ENCODE measurements around the gene LMX1B. TPM values are rescaled to one million over a fixed set of nuclear protein-coding genes. Genes with fewer than 3 reads are reported as not detected.

The LMX1B gene
- total RNA-seq, 6 donors from 2014 or later: 0.14 to 0.40 TPM; not detected in 4

DNA sequence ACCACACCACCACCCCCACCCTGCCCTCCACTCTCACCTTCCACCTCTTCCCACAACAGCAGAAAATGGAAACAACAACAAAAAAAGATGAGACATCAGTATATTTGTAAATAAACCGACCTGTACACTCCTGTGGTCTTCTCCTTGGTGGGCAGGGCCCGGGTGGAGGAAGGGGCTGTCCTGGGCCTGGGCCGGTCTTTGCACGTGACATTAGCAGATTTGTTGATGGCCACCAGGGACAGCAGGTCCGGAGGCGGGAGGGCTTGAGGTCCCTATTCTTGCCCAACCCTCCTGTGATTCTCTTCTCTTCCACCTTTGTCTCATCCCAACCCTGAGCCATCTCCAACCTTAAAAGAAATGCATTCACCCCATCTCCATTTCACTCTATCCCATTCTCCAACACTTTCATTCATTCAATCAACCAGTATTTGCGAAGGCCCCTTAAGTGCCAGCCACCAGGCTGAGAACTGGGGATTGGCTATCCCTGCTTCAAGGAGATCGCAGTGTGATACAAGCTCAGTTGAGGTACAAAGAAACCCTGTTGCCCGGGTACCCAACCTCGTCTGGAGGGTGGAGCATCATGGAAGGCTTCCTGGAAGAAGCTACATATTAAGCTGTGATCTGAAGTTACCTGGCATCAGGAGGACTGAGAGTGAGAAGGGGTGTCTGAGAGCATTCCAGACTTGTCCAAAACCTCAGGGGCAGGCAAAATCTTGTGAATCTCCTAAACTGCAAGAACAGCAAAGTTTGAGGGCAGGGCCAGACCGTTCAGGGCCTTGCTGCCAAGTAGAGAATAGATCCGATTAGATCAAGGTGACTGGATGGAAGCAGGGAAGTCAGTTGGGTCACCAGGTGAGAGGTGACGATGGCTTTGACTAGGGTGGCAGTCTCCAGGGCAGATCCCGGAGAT is 87.4 kb downstream of the LMX1B start:
- Histone ChIP-seq H3K27me3 (peaks cover 0 to 15% (median 6%) of the 10 kb centered on the region in 4 donors), H3K36me3 (no peaks in the 10 kb centered on the region), H3K9me3 (no peaks in the 10 kb centered on the region), H3K27ac (no peak overlapping the region), H3K4me1 (peaks cover 7 to 15% (median 12%) of the 10 kb centered on the region in 4 donors), H3K4me3 (no peak overlapping the region)
- ATAC-seq (ENCODE audit: low FRiP score in 2 of 2): no peak
- 68 to 69% methylated on average over 13 to 14 of the region's 14 CpGs for WGBS, 2 donors
- TF ChIP-seq EP300 (IDR thresholded peaks at IDR 0.05) (no peak), CTCF (IDR thresholded peaks at IDR 0.05) (no peak), POLR2A (IDR thresholded peaks at IDR 0.05) (no peak), POLR2AphosphoS5 (IDR thresholded peaks at IDR 0.05) (no peak)
- DNase-seq: peak in 1 of 2 donors; percentile 18

GRCh38 chr9:126701813-126702140 is 88.0 kb downstream of the LMX1B start:
- Histone ChIP-seq H3K36me3 (no peaks in the 10 kb centered on the region), H3K9me3 (no peaks in the 10 kb centered on the region), H3K27me3 (peaks cover 0 to 15% (median 7%) of the 10 kb centered on the region in 4 donors), H3K4me3 (no peak overlapping the region), H3K4me1 (peaks cover 7 to 15% (median 12%) of the 10 kb centered on the region in 4 donors), H3K27ac (no peak overlapping the region)
- ATAC-seq (ENCODE audit: low FRiP score in 2 of 2): no peak
- 82 to 85% methylated on average over 9 of the region's 9 CpGs for WGBS, 2 donors
- DNase-seq: peak in 1 of 2 donors; percentile 15
- TF ChIP-seq POLR2A (IDR thresholded peaks at IDR 0.05) (no peak), POLR2AphosphoS5 (IDR thresholded peaks at IDR 0.05) (no peak), CTCF (IDR thresholded peaks at IDR 0.05) (no peak), EP300 (IDR thresholded peaks at IDR 0.05) (no peak)

- Histone ChIP-seq H3K9me3 (no peaks in the 10 kb centered on the region), H3K36me3 (no peaks in the 10 kb centered on the region), H3K4me3 (no peak overlapping the region), H3K27me3 (peaks cover 0 to 15% (median 7%) of the 10 kb centered on the region in 4 donors), H3K27ac (no peak overlapping the region), H3K4me1 (peaks cover 7 to 15% (median 12%) of the 10 kb centered on the region in 4 donors)
- ATAC-seq (ENCODE audit: low FRiP score in 2 of 2) (no peak), DNase-seq (peak; percentile 18 to 88)
- no peak for TF ChIP-seq POLR2AphosphoS5 (IDR thresholded peaks at IDR 0.05)
- TF ChIP-seq CTCF (IDR thresholded peaks at IDR 0.05): peak; percentile 26 to 49 (median 41)
- 38 to 48% methylated on average over 23 to 28 of the region's 30 CpGs for WGBS, 2 donors
These were observed 88.6 kb downstream of the LMX1B start for GRCh38 chr9:126702151-126703001.

DNA sequence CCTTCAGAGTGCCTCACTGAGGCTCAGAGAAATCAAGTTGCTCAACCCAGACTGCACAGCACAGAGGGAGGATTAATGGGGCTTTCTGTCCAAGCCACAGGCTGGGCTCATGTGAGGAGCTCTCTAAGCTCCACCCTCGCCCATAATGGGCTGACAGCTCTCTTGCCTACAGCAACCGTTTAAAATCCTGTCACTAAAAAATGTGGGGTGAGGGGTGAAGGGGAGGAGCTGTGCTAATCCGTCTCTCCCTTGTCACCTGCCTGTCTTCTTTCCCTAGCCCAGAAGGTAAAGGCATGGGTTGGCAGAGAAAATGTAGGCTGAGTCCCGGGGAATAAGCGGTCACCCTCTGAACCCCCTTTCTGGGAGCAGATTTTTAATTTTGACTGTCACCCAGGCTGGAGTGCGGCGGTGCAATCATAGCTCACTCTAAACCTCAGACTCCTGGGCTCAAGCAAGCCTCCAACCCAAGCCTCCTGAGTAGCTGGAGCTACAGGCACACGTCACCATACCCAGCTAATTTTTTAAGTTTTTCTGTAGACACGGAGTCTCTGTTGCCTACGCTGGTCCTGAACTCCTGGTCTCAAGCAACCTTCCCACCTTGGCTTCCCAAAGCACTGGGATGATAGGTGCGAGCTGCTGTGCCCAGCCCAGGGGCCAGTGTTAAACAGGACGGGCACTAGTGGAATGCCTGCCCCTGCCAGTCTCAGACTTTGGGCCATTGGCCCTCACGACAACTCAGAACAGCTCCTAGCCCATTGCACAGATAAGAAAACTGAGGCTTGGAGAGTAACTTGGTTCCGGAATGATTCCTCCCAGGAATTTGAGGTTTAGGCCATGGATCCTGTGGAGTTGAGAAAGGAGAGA is 89.5 kb downstream of the LMX1B start:
- 63 to 64% methylated on average over 14 of the region's 14 CpGs for WGBS, 2 donors
- peaks cover 0 to 15% (median 7%) of the 10 kb centered on the region in 4 donors for H3K27me3 ChIP-seq
- no peak for DNase-seq

More for the DNA sequence above, 89.5 kb downstream of the LMX1B start:
- Histone ChIP-seq H3K27ac (no peak overlapping the region), H3K4me3 (no peak overlapping the region), H3K9me3 (no peaks in the 10 kb centered on the region), H3K4me1 (peaks cover 7 to 15% (median 12%) of the 10 kb centered on the region in 4 donors), H3K36me3 (no peaks in the 10 kb centered on the region)
- ATAC-seq (ENCODE audit: low FRiP score in 2 of 2): no peak
- no peak for TF ChIP-seq POLR2AphosphoS5 (IDR thresholded peaks at IDR 0.05)
- no peak for TF ChIP-seq POLR2A (IDR thresholded peaks at IDR 0.05)
- no peak for TF ChIP-seq EP300 (IDR thresholded peaks at IDR 0.05)
- TF ChIP-seq CTCF (IDR thresholded peaks at IDR 0.05): no peak

Measured in upper lobe of left lung (tissue), 6 donors.